Measurements from ENCODE around the gene SARM1.

The SARM1 gene

GRCh38 chr17:28449859-28450258 lies 78.4 kb downstream of the SARM1 start:
- TF ChIP-seq CTCF (IDR thresholded peaks at IDR 0.05) = no peak

All from LNCAP (cell line).